Endodermal cell (in vitro differentiated cells): ENCODE results near the gene EMID1. TPM values are rescaled to one million over a fixed set of nuclear protein-coding genes. Genes with fewer than 3 reads are reported as not detected.

ENCODE experiments used
- DNase-seq: peaks from one replicate; pipeline ENCODE4 v3.0.0-alpha.2; 2017
- H3K27ac ChIP-seq: 2 replicates; pipeline ENCODE4 v1.5.1; 2013; ENCODE audit warnings: mild to moderate bottlenecking, low read depth, low read length, moderate library complexity
- H3K27me3 ChIP-seq: 2 replicates; pipeline ENCODE4 v1.6.1; 2013; ENCODE audit warnings: mild to moderate bottlenecking, low read length, moderate library complexity; ENCODE audit not compliant: insufficient read depth, control insufficient read depth, poor library complexity, severe bottlenecking
- H3K36me3 ChIP-seq: 2 replicates; pipeline ENCODE4 v1.7.0; 2013; ENCODE audit warnings: mild to moderate bottlenecking, low read length, moderate library complexity; ENCODE audit not compliant: control insufficient read depth, insufficient read depth
- H3K4me1 ChIP-seq: one replicate; pipeline ENCODE4 v1.7.0; 2013; ENCODE audit warnings: low read length; ENCODE audit not compliant: control insufficient read depth, insufficient read depth
- H3K4me3 ChIP-seq: 2 replicates; pipeline ENCODE4 v1.5.1; 2013; ENCODE audit warnings: mild to moderate bottlenecking, low read length, moderate library complexity
- H3K9ac ChIP-seq: 2 replicates; pipeline ENCODE4 v1.6.1; 2013; ENCODE audit warnings: mild to moderate bottlenecking, low read length, moderate library complexity; ENCODE audit not compliant: poor library complexity, severe bottlenecking; ENCODE audit errors: extremely low read depth
- H3K9me3 ChIP-seq: 2 replicates; pipeline ENCODE4 v1.6.1; 2013; ENCODE audit warnings: mild to moderate bottlenecking, low read length, moderate library complexity; ENCODE audit not compliant: control insufficient read depth
- H3K27ac Mint-ChIP-seq: 2 replicates; pipeline ENCODE4 v1.8.0; 2020; ENCODE audit warnings: mixed read lengths
- H3K27me3 Mint-ChIP-seq: 2 replicates; pipeline ENCODE4 v1.8.0; 2021; ENCODE audit warnings: mild to moderate bottlenecking, mixed read lengths; ENCODE audit not compliant: insufficient read depth
- H3K36me3 Mint-ChIP-seq: 2 replicates; pipeline ENCODE4 v1.8.0; 2020; ENCODE audit warnings: low read depth, mixed read lengths
- H3K4me1 Mint-ChIP-seq: 2 replicates; pipeline ENCODE4 v1.8.0; 2020; ENCODE audit warnings: mixed read lengths
- H3K4me3 Mint-ChIP-seq: 2 replicates; pipeline ENCODE4 v1.8.0; 2020; ENCODE audit warnings: mild to moderate bottlenecking, moderate library complexity, mixed read lengths
- H3K9me3 Mint-ChIP-seq: 2 replicates; pipeline ENCODE4 v1.8.0; 2020; ENCODE audit warnings: mild to moderate bottlenecking, mixed read lengths
- CTCF ChIP-seq: fragments of 200-600 bp; sonication (generic); conservative IDR thresholded peaks from 2 replicates; pipeline ENCODE4 v1.5.0; 2021; ENCODE audit warnings: antibody characterized with exemption, mild to moderate bottlenecking
- WGBS, 2 experiments: methylation state at CpG; one replicate each; pipeline versions ENCODE4 v1.1.5 to v1.1.7; 2013; ENCODE audit warnings: missing lambda C conversion rate in 2 of 2, mixed read lengths in 1 of 2; ENCODE audit not compliant: insufficient coverage in 1 of 2, insufficient read length in 1 of 2; 5-methylcytosine and 5-hydroxymethylcytosine counted together
- total RNA-seq, 2 donors: library from RNA; stranded (reverse); fragmentation: NEBNext Ultra II Directional in 1 of 2; extraction: Animal tissue kit (Norgen Biotek cat#: 25700) in 1 of 2; gene quantifications; 2 replicates in 1 of 2; 3 replicates in 1 of 2; pipeline ENCODE4 v1.2.1, GENCODE V29; 2021

EMID1 gene
- total RNA-seq, 2 donors from 2014 or later, result 19.8 to 41.8 TPM

DNA sequence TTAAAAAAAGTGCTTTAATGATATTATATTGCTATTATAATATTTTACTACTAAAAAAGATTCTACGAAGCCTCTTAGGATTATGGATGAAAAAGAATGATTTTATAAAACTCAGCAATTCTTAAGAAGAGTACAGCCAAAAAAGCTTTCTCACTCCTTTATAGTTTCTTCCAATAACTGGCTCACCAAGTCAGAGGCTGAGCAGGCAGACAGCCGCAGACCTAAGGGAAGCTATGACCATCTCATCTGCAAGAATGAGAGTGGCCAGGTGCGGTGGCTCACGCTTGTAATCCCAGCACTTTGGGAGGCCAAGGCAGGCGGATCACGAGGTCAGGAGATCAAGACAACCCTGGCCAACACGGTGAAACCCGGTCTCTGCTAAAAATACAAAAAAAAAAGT is 12.7 kb upstream of the EMID1 start:
- Mint-ChIP-seq H3K4me3 (no peak overlapping the region), H3K27me3 (no peaks in the 10 kb centered on the region), H3K36me3 (peaks cover 3% of the 10 kb centered on the region), H3K9me3 (peaks cover 4% of the 10 kb centered on the region), H3K27ac (no peak overlapping the region), H3K4me1 (peaks cover 4% of the 10 kb centered on the region)
- Histone ChIP-seq H3K27me3 (no peaks in the 10 kb centered on the region), H3K27ac (no peak overlapping the region), H3K9me3 (no peaks in the 10 kb centered on the region), H3K36me3 (no peaks in the 10 kb centered on the region), H3K9ac (no peak overlapping the region), H3K4me3 (no peak overlapping the region), H3K4me1 (no peaks in the 10 kb centered on the region)
- TF ChIP-seq CTCF, result no peak
- 90 to 91% methylated on average over 7 of the region's 8 CpGs for WGBS, 2 experiments
- no peak for DNase-seq

GRCh38 chr22:29194184-29194583 is 11.5 kb upstream of the EMID1 start:
- DNase-seq, result no peak
- peak; percentile 69 for TF ChIP-seq CTCF
- 82 to 100% methylated on average over 1 to 2 of the region's 2 CpGs for WGBS, 2 experiments
- H3K9me3 ChIP-seq, result no peaks in the 10 kb centered on the region
- Mint-ChIP-seq H3K4me1 (peaks cover 4% of the 10 kb centered on the region), H3K27ac (no peak overlapping the region), H3K9me3 (peaks cover 4% of the 10 kb centered on the region), H3K27me3 (no peaks in the 10 kb centered on the region), H3K4me3 (no peak overlapping the region), H3K36me3 (peaks cover 3% of the 10 kb centered on the region)
- H3K36me3 ChIP-seq, result no peaks in the 10 kb centered on the region
- no peak overlapping the region for H3K4me3 ChIP-seq
- no peak overlapping the region for H3K27ac ChIP-seq
- H3K4me1 ChIP-seq, result no peaks in the 10 kb centered on the region
- H3K9ac ChIP-seq, result no peak overlapping the region
- H3K27me3 ChIP-seq, result no peaks in the 10 kb centered on the region

DNA sequence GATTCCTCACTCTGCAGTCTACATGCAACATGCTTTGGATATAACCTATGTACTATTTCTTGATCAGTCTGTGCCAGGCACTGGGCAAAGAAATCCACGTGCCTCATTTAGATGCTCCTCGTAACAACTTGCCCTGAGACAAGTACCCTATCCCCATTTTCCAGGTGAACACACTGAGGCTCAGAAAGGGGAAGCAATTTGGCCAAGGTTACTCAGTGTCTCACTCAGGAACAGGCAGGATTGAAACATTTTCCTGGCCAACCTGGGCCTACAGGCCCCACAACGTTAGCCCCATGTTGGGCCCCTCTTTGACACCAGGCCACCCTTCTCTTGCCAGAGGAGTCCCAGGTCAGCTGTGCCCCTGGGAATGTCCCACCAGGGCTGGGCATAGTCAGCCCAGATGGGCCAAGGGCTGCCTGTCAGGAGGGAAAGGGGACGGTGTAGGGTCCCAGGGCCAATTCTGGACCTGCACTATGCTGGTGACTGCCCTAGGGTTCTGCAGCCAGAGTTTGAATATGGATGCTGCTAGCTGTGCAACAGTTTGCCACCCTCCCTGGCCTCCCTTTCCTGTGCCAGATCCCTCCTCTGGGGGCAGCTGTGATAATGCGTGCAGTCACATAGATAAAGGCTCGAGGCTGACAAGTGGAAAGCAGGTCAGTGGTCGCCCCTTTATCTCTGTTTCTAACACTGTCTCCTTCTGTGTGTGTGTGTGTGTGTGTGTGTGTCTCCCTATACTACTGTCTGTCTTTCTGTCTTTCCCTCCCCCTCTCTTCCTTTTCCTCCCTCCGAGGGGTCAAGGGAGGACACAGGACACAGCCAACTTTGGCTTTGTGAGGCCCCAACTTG is 10.4 kb upstream of the EMID1 start:
- 88 to 97% methylated on average over 3 to 6 of the region's 8 CpGs for whole genome bisulfite sequencing, 2 experiments
- no peak for DNase-seq

More for the DNA sequence above, 10.4 kb upstream of the EMID1 start:
- no peaks in the 10 kb centered on the region for H3K36me3 ChIP-seq
- Mint-ChIP-seq H3K27ac (no peak overlapping the region), H3K4me1 (peaks cover 4% of the 10 kb centered on the region), H3K27me3 (no peaks in the 10 kb centered on the region), H3K4me3 (no peak overlapping the region), H3K9me3 (peaks cover 4% of the 10 kb centered on the region), H3K36me3 (peaks cover 3% of the 10 kb centered on the region)
- no peaks in the 10 kb centered on the region for H3K27me3 ChIP-seq
- H3K9me3 ChIP-seq, result no peaks in the 10 kb centered on the region
- H3K9ac ChIP-seq, result no peak overlapping the region
- no peak overlapping the region for H3K27ac ChIP-seq
- no peaks in the 10 kb centered on the region for H3K4me1 ChIP-seq
- TF ChIP-seq CTCF, result peak; percentile 44
- H3K4me3 ChIP-seq, result no peak overlapping the region
